Transverse colon (tissue), 4 donors: ENCODE measurements around the gene IL1RAPL1. TPM values are rescaled to one million over a fixed set of nuclear protein-coding genes. Genes with fewer than 3 reads are reported as not detected.

ENCODE experiments used
- DNase-seq: peaks from one replicate; pipeline ENCODE4 v3.0.0-alpha.2; 2019
- H3K27ac ChIP-seq, 4 donors: fragments of 200-600 bp; sonication (generic); 2 replicates each; pipeline ENCODE4 v1.5.1; 2016 to 2018; ENCODE audit warnings: inconsistent platforms in 4 of 4
- H3K27me3 ChIP-seq: fragments of 200-600 bp; sonication (generic); 2 replicates; pipeline ENCODE4 v1.5.1; 2017; ENCODE audit warnings: inconsistent platforms
- H3K36me3 ChIP-seq, 4 donors: fragments of 200-600 bp; sonication (generic); 2 replicates each; pipeline ENCODE4 v1.5.1; 2017 to 2019; ENCODE audit warnings: inconsistent platforms in 4 of 4
- H3K4me1 ChIP-seq, 4 donors: fragments of 200-600 bp; sonication (generic); 2 replicates each; pipeline ENCODE4 v1.5.1; 2017 to 2020; ENCODE audit warnings: inconsistent platforms in 4 of 4
- H3K4me3 ChIP-seq, 4 donors: fragments of 200-600 bp; sonication (generic); 1 replicate in 1 of 4; 2 replicates in 3 of 4; pipeline versions ENCODE4 v1.5.1 to v1.6.1; 2017 to 2019; ENCODE audit warnings: inconsistent platforms in 4 of 4
- H3K9me3 ChIP-seq, 2 donors: fragments of 200-600 bp; sonication (generic); 2 replicates each; pipeline ENCODE4 v1.5.1; 2017 to 2019; ENCODE audit warnings: inconsistent platforms in 2 of 2
- CTCF ChIP-seq, 5 experiments: fragments of 200-600 bp in 3 of 5; fragments of 450-650 bp in 2 of 5; sonication (generic) in 3 of 5; IDR thresholded peaks; 1 replicate in 2 of 5; 2 replicates in 3 of 5; pipeline ENCODE4 v1.5.1; 2016 to 2017; ENCODE audit warnings: antibody characterized with exemption in 5 of 5, inconsistent platforms in 3 of 5, mild to moderate bottlenecking in 2 of 5, moderate library complexity in 1 of 5
- EP300 ChIP-seq: sonication (generic); formaldehyde crosslinking; IDR thresholded peaks from one replicate; pipeline ENCODE4 v1.6.1; 2017; ENCODE audit warnings: antibody characterized with exemption, low read depth
- POLR2A ChIP-seq: fragments of 450-650 bp; IDR thresholded peaks from one replicate; pipeline ENCODE4 v1.6.1; 2016; ENCODE audit warnings: antibody characterized with exemption, mild to moderate bottlenecking, moderate library complexity
- POLR2AphosphoS5 ChIP-seq, 3 donors: sonication (generic); formaldehyde crosslinking; IDR thresholded peaks; one replicate each; pipeline ENCODE4 v1.6.1; 2016; ENCODE audit warnings: antibody characterized with exemption in 3 of 3
- WGBS, 2 donors: methylation state at CpG; one replicate each; pipeline ENCODE4 v1.1.5; 2018; ENCODE audit warnings: low coverage in 1 of 2; 5-methylcytosine and 5-hydroxymethylcytosine counted together
- in situ Hi-C, 4 donors: fragments of 200-750 bp; cut with MboI; loops; one replicate each; pipeline versions ENCODE4 v1.15.0 to v1.15.1; 2017; ENCODE audit warnings: low sequenced_read_pairs in 3 of 4, low pct_ligation_motif_present in 1 of 4, low pct_unique_long_range_greater_than_20kb in 1 of 4
- intact Hi-C: fragments of 100-400 bp; cut with DNase I; formaldehyde crosslinking; loops from one replicate; pipeline ENCODE4 v1.15.1; 2023; ENCODE audit warnings: low total_unique reads
- total RNA-seq, 4 donors: library from RNA; depleted of rRNA; stranded (reverse); fragments of >200 nt; gene quantifications; one replicate each; pipeline ENCODE4 v1.1.0, GENCODE V29; 2016

The IL1RAPL1 gene
- total RNA-seq, 4 donors from 2014 or later, result 0.14 to 0.32 (median 0.20) TPM; not detected in 1

GRCh38 chrX:29269390-29269789 is 682.1 kb downstream of the IL1RAPL1 start:
- Histone ChIP-seq H3K4me3 (no peak overlapping the region), H3K27ac (no peak overlapping the region), H3K4me1 (no peaks in the 10 kb centered on the region), H3K9me3 (no peaks in the 10 kb centered on the region), H3K36me3 (no peaks in the 10 kb centered on the region), H3K27me3 (no peaks in the 10 kb centered on the region)
- intact Hi-C loops, result no loop called here
- in situ Hi-C loops, result no loop called here
- TF ChIP-seq CTCF (IDR thresholded peaks at IDR 0.05) (no peak), POLR2AphosphoS5 (IDR thresholded peaks at IDR 0.05) (no peak), POLR2A (no peak), EP300 (no peak)
- no peak for DNase-seq

DNA sequence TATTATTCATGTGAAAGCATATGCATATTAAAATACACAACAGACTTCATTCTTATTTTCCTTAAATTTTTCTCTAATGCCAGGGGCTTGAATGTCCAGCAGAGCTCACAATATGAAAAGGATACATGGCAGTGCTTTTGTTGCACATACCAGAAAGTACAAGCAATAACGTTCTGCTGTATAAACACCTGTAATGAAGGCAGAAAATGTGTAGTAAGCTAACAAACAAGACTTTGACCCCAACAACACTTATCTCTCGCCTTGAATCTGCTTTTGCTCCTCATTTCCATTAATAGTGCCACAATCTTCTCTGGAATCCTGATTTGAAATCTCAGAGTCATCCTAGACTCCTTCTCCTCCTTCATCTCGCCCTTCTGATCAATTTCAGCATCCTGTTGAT is 687.3 kb downstream of the IL1RAPL1 start:
- WGBS, 2 donors, result 38% methylated on average over 3 of the region's 3 CpGs; no CpG with 5 or more reads in 1 of the 2 donors

GRCh38 chrX:29275928-29276327 is 688.7 kb downstream of the IL1RAPL1 start:
- DNase-seq, result no peak
- no peaks in the 10 kb centered on the region for H3K27me3 ChIP-seq
- no peaks in the 10 kb centered on the region for H3K9me3 ChIP-seq
- no peak overlapping the region for H3K27ac ChIP-seq
- TF ChIP-seq POLR2A (no peak), EP300 (no peak), CTCF (IDR thresholded peaks at IDR 0.05) (no peak), POLR2AphosphoS5 (IDR thresholded peaks at IDR 0.05) (no peak)
- no peak overlapping the region for H3K4me3 ChIP-seq
- intact Hi-C loops (no loop called here), in situ Hi-C loops (no loop called here)
- no peaks in the 10 kb centered on the region for H3K36me3 ChIP-seq
- H3K4me1 ChIP-seq, result no peaks in the 10 kb centered on the region

More for the DNA sequence above, 687.3 kb downstream of the IL1RAPL1 start:
- intact Hi-C loops, result no loop called here
- H3K27me3 ChIP-seq, result no peaks in the 10 kb centered on the region
- in situ Hi-C loops, result no loop called here
- TF ChIP-seq EP300, result no peak
- no peak for TF ChIP-seq POLR2AphosphoS5 (IDR thresholded peaks at IDR 0.05)
- no peak for TF ChIP-seq POLR2A
- no peak for TF ChIP-seq CTCF (IDR thresholded peaks at IDR 0.05)
- H3K4me3 ChIP-seq, result no peak overlapping the region
- H3K27ac ChIP-seq, result no peak overlapping the region
- DNase-seq, result no peak
- H3K36me3 ChIP-seq, result no peaks in the 10 kb centered on the region
- no peaks in the 10 kb centered on the region for H3K9me3 ChIP-seq
- no peaks in the 10 kb centered on the region for H3K4me1 ChIP-seq

DNA sequence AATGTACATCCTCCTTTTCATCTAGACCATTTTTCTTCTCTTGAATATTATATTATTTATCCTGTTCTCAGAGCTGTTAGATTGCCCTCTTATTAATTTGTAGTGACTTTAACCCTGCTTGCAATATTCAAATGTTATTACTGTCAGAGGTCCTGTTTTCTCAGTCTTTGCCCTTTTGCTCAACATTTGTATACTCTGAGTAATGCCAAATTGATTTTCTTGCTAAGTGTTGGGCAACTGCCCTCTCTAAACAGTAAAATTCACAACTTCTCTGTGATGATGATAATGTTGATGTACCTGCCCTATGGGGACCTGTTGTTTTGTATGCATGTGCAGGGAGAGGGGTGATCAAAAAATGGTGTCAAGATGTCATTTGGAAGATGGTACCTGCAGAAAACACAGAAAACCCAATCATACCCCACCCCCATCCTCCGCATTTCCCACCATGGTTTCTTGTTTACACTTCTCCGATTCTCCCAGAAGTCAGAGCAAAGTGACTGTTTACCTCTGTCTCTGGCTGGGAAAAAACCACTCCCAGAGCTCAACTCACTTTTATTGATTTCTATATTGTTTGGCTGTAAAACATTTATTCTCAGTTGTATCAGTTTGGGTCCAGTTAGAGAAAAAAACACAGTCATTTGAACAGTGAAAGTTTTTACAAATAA is 694.0 kb downstream of the IL1RAPL1 start:
- Histone ChIP-seq H3K27ac (no peak overlapping the region), H3K4me1 (no peaks in the 10 kb centered on the region), H3K27me3 (no peaks in the 10 kb centered on the region), H3K4me3 (no peak overlapping the region), H3K9me3 (no peaks in the 10 kb centered on the region), H3K36me3 (no peaks in the 10 kb centered on the region)
- intact Hi-C loops (no loop called here), in situ Hi-C loops (no loop called here)
- no peak for DNase-seq
- TF ChIP-seq POLR2AphosphoS5 (IDR thresholded peaks at IDR 0.05) (no peak), CTCF (IDR thresholded peaks at IDR 0.05) (no peak), EP300 (no peak), POLR2A (no peak)
- WGBS, 2 donors, result 85% methylated on average over 2 of the region's 2 CpGs; no CpG with 5 or more reads in 1 of the 2 donors
